Testis (tissue), 3 donors: Measurements from ENCODE around the gene HHIPL1. TPM values are rescaled to one million over a fixed set of nuclear protein-coding genes. Genes with fewer than 3 reads are reported as not detected.

Experiments used
- DNase-seq: peaks from one replicate; pipeline ENCODE4 v3.0.0-alpha.2; 2019
- H3K27ac ChIP-seq, 2 donors: fragments of 200-600 bp; sonication (generic); one replicate each; pipeline ENCODE4 v1.5.1; 2019
- H3K27me3 ChIP-seq: fragments of 200-600 bp; sonication (generic); one replicate; pipeline ENCODE4 v1.5.1; 2019
- H3K36me3 ChIP-seq: fragments of 200-600 bp; sonication (generic); one replicate; pipeline ENCODE4 v1.5.1; 2017; ENCODE audit warnings: low read depth; ENCODE audit errors: missing control alignments
- H3K4me1 ChIP-seq: fragments of 200-600 bp; sonication (generic); one replicate; pipeline ENCODE4 v1.5.1; 2019
- H3K4me3 ChIP-seq, 2 donors: fragments of 200-600 bp; sonication (generic); one replicate each; pipeline ENCODE4 v1.5.1; 2017 to 2019
- H3K9me3 ChIP-seq: fragments of 200-600 bp; sonication (generic); one replicate; pipeline ENCODE4 v1.5.1; 2017
- CTCF ChIP-seq, 3 experiments: fragments of 450-650 bp in 2 of 3; fragments of 200-600 bp in 1 of 3; sonication (generic) in 1 of 3; IDR thresholded peaks; one replicate each; pipeline ENCODE4 v1.5.1; 2016 to 2019; ENCODE audit warnings: antibody characterized with exemption in 3 of 3, mild to moderate bottlenecking in 2 of 3, moderate library complexity in 1 of 3
- POLR2A ChIP-seq: fragments of 450-650 bp; IDR thresholded peaks from one replicate; pipeline ENCODE4 v1.6.1; 2017; ENCODE audit warnings: antibody characterized with exemption, mild to moderate bottlenecking, moderate library complexity
- WGBS, 2 donors: methylation state at CpG; one replicate each; pipeline ENCODE4 v1.1.5; 2018; 5-methylcytosine and 5-hydroxymethylcytosine counted together
- intact Hi-C: fragments of 100-400 bp; cut with DNase I; formaldehyde crosslinking; loops from one replicate; pipeline ENCODE4 v1.15.1; 2023; ENCODE audit warnings: low total_unique reads
- polyA plus RNA-seq: library from polyadenylated mRNA; stranded (reverse); fragments of 350-450 nt; fragmentation: Illumina TruSeq; extraction: RNeasy Lipid Tissue Mini Kit (QIAGEN cat#74804); gene quantifications from one replicate; pipeline ENCODE4 v1.2.3, GENCODE V29; 2014; ENCODE audit warnings: low read depth, low replicate concordance; ENCODE audit not compliant: insufficient read depth
- total RNA-seq, 2 donors: library from RNA; depleted of rRNA; stranded (reverse); fragments of >200 nt; gene quantifications; one replicate each; pipeline ENCODE4 v1.2.3, GENCODE V29; 2016

Gene HHIPL1
- total and polyA plus RNA-seq, 3 donors from 2014 or later: 1.0 to 3.9 (median 2.7) TPM

DNA sequence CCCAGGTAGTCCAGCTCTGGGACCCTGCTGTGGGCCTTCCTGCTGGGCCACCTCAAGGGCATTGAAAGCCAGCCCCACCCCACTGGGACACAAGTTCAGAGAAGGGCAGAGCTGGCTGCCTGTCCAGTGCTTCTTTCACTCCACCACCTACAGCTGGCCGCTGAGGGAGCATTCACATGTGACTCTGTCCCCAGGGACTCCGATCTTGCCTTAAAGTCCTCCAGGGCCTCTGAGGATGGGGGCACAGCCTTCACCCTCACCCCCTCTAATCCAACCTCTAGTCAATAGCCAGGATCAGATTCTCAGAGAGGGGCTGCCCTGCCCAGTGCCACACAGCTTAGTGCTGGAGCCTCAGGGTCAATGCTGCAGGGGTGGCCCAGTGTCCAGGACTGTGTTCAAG is 34.2 kb downstream of the HHIPL1 start:
- no peak for DNase-seq
- intact Hi-C loops: no loop called here

DNA sequence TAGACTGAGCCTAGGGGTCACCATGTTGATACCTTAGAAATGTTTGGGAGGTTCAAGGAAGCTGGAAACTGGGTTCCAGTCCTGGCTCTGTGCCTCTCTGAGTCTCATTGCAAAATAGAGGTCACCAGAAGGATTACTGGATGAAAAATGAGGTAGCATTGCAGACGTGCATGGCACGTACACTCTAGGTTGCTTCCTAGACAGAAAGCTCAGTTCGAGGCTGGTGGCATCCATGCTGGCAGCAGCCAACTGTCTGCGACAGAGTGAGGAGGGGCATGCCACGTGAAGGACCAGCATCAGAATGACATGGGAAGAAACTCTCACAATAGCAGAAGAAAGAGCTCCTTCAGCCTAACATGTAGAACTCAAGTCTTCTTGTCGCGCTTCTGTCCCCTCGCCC is 34.6 kb downstream of the HHIPL1 start:
- Histone ChIP-seq H3K4me1 (peaks cover 9% of the 10 kb centered on the region), H3K27ac (no peak overlapping the region), H3K36me3 (no peaks in the 10 kb centered on the region), H3K9me3 (no peaks in the 10 kb centered on the region), H3K27me3 (no peaks in the 10 kb centered on the region), H3K4me3 (no peak overlapping the region)
- intact Hi-C loops: no loop called here
- WGBS, 2 donors: 82 to 90% methylated on average over 8 of the region's 8 CpGs
- DNase-seq: no peak
- TF ChIP-seq POLR2A (no peak), CTCF (IDR thresholded peaks at IDR 0.05) (no peak)

More for the DNA sequence above, 34.2 kb downstream of the HHIPL1 start:
- no peak for TF ChIP-seq CTCF (IDR thresholded peaks at IDR 0.05)
- no peak for TF ChIP-seq POLR2A
- Histone ChIP-seq H3K27me3 (no peaks in the 10 kb centered on the region), H3K4me3 (no peak overlapping the region), H3K36me3 (no peaks in the 10 kb centered on the region), H3K4me1 (peaks cover 9% of the 10 kb centered on the region), H3K27ac (no peak overlapping the region), H3K9me3 (no peaks in the 10 kb centered on the region)
- 93 to 100% methylated on average over 2 of the region's 2 CpGs for WGBS, 2 donors

DNA sequence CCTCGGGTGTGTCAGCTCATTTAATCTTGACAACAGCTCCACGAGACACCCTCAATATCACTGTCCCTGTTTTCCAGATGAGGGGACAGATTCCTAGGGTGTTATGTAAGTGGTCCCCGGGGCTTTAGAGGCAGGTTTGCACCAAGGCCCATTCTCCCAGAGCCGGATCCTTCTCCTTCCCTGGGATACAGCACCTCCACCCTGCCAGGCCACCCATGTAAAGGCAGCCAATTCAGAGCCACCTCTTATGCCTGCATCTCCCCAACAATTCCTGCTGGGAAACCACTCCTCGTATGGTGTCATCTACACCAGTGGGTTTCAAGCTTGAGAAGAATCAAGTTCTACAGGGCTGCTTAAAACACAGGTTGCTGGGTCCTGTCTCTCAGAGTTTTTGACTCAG is 35.1 kb downstream of the HHIPL1 start:
- no peaks in the 10 kb centered on the region for H3K27me3 ChIP-seq
- H3K4me3 ChIP-seq: no peak overlapping the region
- intact Hi-C loops: no loop called here
- 76 to 84% methylated on average over 5 of the region's 5 CpGs for WGBS, 2 donors
- H3K9me3 ChIP-seq: no peaks in the 10 kb centered on the region
- TF ChIP-seq CTCF (IDR thresholded peaks at IDR 0.05): no peak
- TF ChIP-seq POLR2A: no peak
- H3K36me3 ChIP-seq: no peaks in the 10 kb centered on the region
- H3K27ac ChIP-seq: no peak overlapping the region
- peaks cover 9% of the 10 kb centered on the region for H3K4me1 ChIP-seq
- DNase-seq: no peak

- intact Hi-C loops: no loop called here
- Histone ChIP-seq H3K9me3 (no peaks in the 10 kb centered on the region), H3K4me3 (no peak overlapping the region), H3K27ac (no peak overlapping the region), H3K27me3 (no peaks in the 10 kb centered on the region), H3K36me3 (no peaks in the 10 kb centered on the region), H3K4me1 (peaks cover 9% of the 10 kb centered on the region)
- no peak for DNase-seq
- TF ChIP-seq CTCF (IDR thresholded peaks at IDR 0.05) (no peak), POLR2A (no peak)
- 70 to 78% methylated on average over 12 of the region's 12 CpGs for WGBS, 2 donors
Measured at GRCh38 chr14:99681101-99681831, 36.3 kb downstream of the HHIPL1 start.

DNA sequence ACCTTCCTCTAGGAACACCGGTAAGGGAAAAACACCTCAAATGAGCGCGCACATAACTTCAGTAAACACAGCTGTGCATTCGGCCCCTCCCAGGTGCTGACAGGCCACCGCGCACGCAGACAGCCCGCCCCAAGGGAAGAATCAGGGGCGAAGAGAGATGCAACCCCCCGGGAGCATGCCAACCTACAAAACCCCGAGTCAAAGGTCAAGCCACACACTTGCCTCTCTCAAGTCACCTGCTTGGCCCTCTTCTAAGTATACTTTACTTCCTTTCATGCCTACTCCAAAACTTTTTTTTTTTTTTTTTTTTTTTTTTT is 36.9 kb downstream of the HHIPL1 start:
- peaks cover 9% of the 10 kb centered on the region for H3K4me1 ChIP-seq
- intact Hi-C loops: no loop called here
- 67 to 69% methylated on average over 11 of the region's 11 CpGs for WGBS, 2 donors
- H3K27ac ChIP-seq: no peak overlapping the region
- TF ChIP-seq CTCF (IDR thresholded peaks at IDR 0.05) (no peak), POLR2A (no peak)
- H3K9me3 ChIP-seq: no peaks in the 10 kb centered on the region
- no peaks in the 10 kb centered on the region for H3K27me3 ChIP-seq
- DNase-seq: no peak
- H3K36me3 ChIP-seq: no peaks in the 10 kb centered on the region
- no peak overlapping the region for H3K4me3 ChIP-seq
